ENCODE measurements around the gene ZBED4. TPM values are rescaled to one million over a fixed set of nuclear protein-coding genes. Genes with fewer than 3 reads are reported as not detected.

The ZBED4 gene
- total RNA-seq, 1 experiment from 2014 or later: 29.2 TPM

- TF ChIP-seq ATF2 (CRISPR knock-in tag; IDR thresholded peaks at IDR 0.05; ENCODE audit: borderline replicate concordance, low read depth) (no peak), USF2 (CRISPR knock-in tag; IDR thresholded peaks at IDR 0.05) (no peak), E2F1 (CRISPR knock-in tag; IDR thresholded peaks at IDR 0.05) (no peak), GABPB1 (CRISPR knock-in tag; IDR thresholded peaks at IDR 0.05) (no peak), RELA (CRISPR knock-in tag; IDR thresholded peaks at IDR 0.05; ENCODE audit: borderline replicate concordance) (no peak), ESRRA (CRISPR knock-in tag; IDR thresholded peaks at IDR 0.05; ENCODE audit: borderline replicate concordance) (no peak), EMX1 (CRISPR knock-in tag; IDR thresholded peaks at IDR 0.05) (no peak), USF1 (CRISPR knock-in tag; IDR thresholded peaks at IDR 0.05) (no peak), FOXJ3 (CRISPR knock-in tag; IDR thresholded peaks at IDR 0.05; ENCODE audit: borderline replicate concordance) (no peak)
These were observed 60.6 kb downstream of the ZBED4 start (continued) for GRCh38 chr22:49914256-49914655.

GRCh38 chr22:49915610-49916009 lies 62.0 kb downstream of the ZBED4 start:
- Mint-ChIP-seq H3K27ac (no peak overlapping the region), H3K9me3 (no peaks in the 10 kb centered on the region), H3K36me3 (peaks cover 7% of the 10 kb centered on the region), H3K4me1 (peaks cover 5% of the 10 kb centered on the region; the same call in 1 of the 2 replicates), H3K4me3 (no peak overlapping the region), H3K27me3 (ENCODE audit: low read depth) (no peaks in the 10 kb centered on the region)
- DNase-seq (ENCODE audit: low spot score) (peak; percentile 46), ATAC-seq (no peak)
- ChIA-PET CTCF (interaction anchor here (1.2 kb wide), 1 partner anchor 115 kb away, joined by 3 read pairs; no protein-coding TSS in a partner anchor), POLR2A (no interaction called here)
- 0 out of 2 replicates have a peak, but pooled peaks have one; percentile 56 for TF ChIP-seq FOXP4 (CRISPR knock-in tag; IDR thresholded peaks at IDR 0.05)
- no peak for TF ChIP-seq CBFB (CRISPR knock-in tag; IDR thresholded peaks at IDR 0.05; ENCODE audit: low read depth)

GRCh38 chr22:49916831-49917230 lies 63.2 kb downstream of the ZBED4 start:
- ChIA-PET POLR2A (no interaction called here), CTCF (interaction anchor here (0.7 to 2.1 kb wide), 2 partner anchors 14 to 114 kb away, joined by 3 to 8 read pairs; no protein-coding TSS in a partner anchor)
- Mint-ChIP-seq H3K36me3 (peaks cover 10% of the 10 kb centered on the region), H3K4me1 (peaks cover 5% of the 10 kb centered on the region; the same call in 1 of the 2 replicates), H3K4me3 (peak overlapping the region; percentile 78), H3K27ac (no peak overlapping the region), H3K27me3 (ENCODE audit: low read depth) (no peaks in the 10 kb centered on the region), H3K9me3 (no peaks in the 10 kb centered on the region)
- no peak for ATAC-seq
- no peak for DNase-seq (ENCODE audit: low spot score)
- TF ChIP-seq SOX15 (CRISPR knock-in tag; IDR thresholded peaks at IDR 0.05) (no peak), PRDM15 (CRISPR knock-in tag; IDR thresholded peaks at IDR 0.05) (no peak), ZNF317 (CRISPR knock-in tag; IDR thresholded peaks at IDR 0.05; ENCODE audit: borderline replicate concordance, low read depth) (no peak), ZNF219 (CRISPR knock-in tag; IDR thresholded peaks at IDR 0.05; ENCODE audit: borderline replicate concordance) (no peak), ERG (CRISPR knock-in tag; IDR thresholded peaks at IDR 0.05) (no peak), STAT6 (CRISPR knock-in tag; conservative IDR thresholded peaks at IDR 0.05; ENCODE audit: low read depth) (no peak), ZNF671 (CRISPR knock-in tag; IDR thresholded peaks at IDR 0.05) (no peak), ATF1 (CRISPR knock-in tag; IDR thresholded peaks at IDR 0.05) (no peak), ZNF121 (CRISPR knock-in tag; IDR thresholded peaks at IDR 0.05) (no peak)
